HCT116 (cell line): ENCODE measurements around the gene SHISA7. TPM values are rescaled to one million over a fixed set of nuclear protein-coding genes. Genes with fewer than 3 reads are reported as not detected.

Experiments
- ATAC-seq: fragments of 200-7000 bp; cut with Tn5 transposase; 2 replicates; pipeline ENCODE4 v1.9.1; 2020; ENCODE audit warnings: mild to moderate bottlenecking, moderate library complexity
- BruUV-seq: library from RNA; stranded (reverse); fragments of 400-500 nt; replicated peaks from 2 replicates; lab custom pipeline; 2021; lab: Mats Ljungman, UMichigan
- CTCF ChIA-PET: fragments of 300-600 bp; sonication (Branson Sonifier 250); formaldehyde crosslinking; loops from one replicate; lab custom pipeline; 2021; ENCODE audit warnings: antibody characterized with exemption; lab: Charles Lee
- POLR2A ChIA-PET: fragments of 300-600, 350-600 bp; sonication (Branson Sonifier 250); formaldehyde crosslinking; loops from one replicate; lab custom pipeline; 2021; ENCODE audit warnings: antibody characterized with exemption; lab: Charles Lee
- RAD21 ChIA-PET, 2 experiments: fragments of 300-600 bp; sonication (Branson Sonifier 250); formaldehyde crosslinking; loops; one replicate each; lab custom pipeline; 2023; ENCODE audit warnings: low total read pairs in 2 of 2; ENCODE audit not compliant: uncharacterized antibody in 2 of 2, unreplicated experiment in 2 of 2, low non-redundant PET in 1 of 2; lab: Charles Lee
- DNase-seq: peaks from one replicate; pipeline ENCODE4 v3.0.0-alpha.2; 2010; ENCODE audit warnings: low read depth, low spot score
- H2AFZ ChIP-seq: fragments of 200-600 bp; shearing (Covaris generic), sonication (generic); 2 replicates; pipeline ENCODE4 v1.6.1; 2017; ENCODE audit warnings: low read depth, mixed run types, mixed read lengths, antibody characterized with exemption, low read length; ENCODE audit not compliant: poor library complexity, severe bottlenecking
- H3K27ac ChIP-seq: 2 replicates; pipeline ENCODE4 v1.5.1; 2012; ENCODE audit warnings: low read depth, low read length
- H3K27me3 ChIP-seq: fragments of 200-600 bp; sonication (generic); 2 replicates; pipeline ENCODE4 v1.6.1; 2016; ENCODE audit warnings: mixed run types, low read length, mixed read lengths; ENCODE audit not compliant: insufficient read depth
- H3K36me3 ChIP-seq, 2 experiments: fragments of 200-500 bp in 1 of 2; fragments of 200-600 bp in 1 of 2; sonication (Bioruptor generic) in 1 of 2; sonication (generic) in 1 of 2; 2 replicates each; pipeline versions ENCODE4 v1.5.1 to v1.6.1; 2014 to 2016; ENCODE audit warnings: low read length in 2 of 2, inconsistent platforms in 1 of 2, mixed read lengths in 1 of 2, mixed run types in 1 of 2; ENCODE audit not compliant: insufficient read depth in 2 of 2, control insufficient read depth in 1 of 2
- H3K4me1 ChIP-seq, 2 experiments: fragments of 200-600 bp in 1 of 2; sonication (generic) in 1 of 2; 2 replicates each; pipeline versions ENCODE4 v1.5.1 to v1.6.1; 2012 to 2017; ENCODE audit warnings: low read length in 2 of 2, inconsistent platforms in 1 of 2, mild to moderate bottlenecking in 1 of 2, mixed read lengths in 1 of 2, mixed run types in 1 of 2, moderate library complexity in 1 of 2; ENCODE audit not compliant: insufficient read depth in 2 of 2, control insufficient read depth in 1 of 2
- H3K4me2 ChIP-seq: fragments of 200-600 bp; sonication (generic); 2 replicates; pipeline ENCODE4 v1.6.1; 2017; ENCODE audit warnings: mixed run types, low read length, mixed read lengths
- H3K4me3 ChIP-seq, 2 experiments: fragments of 200-600 bp in 1 of 2; sonication (generic) in 1 of 2; replicated peaks in 1 of 2; 2 replicates each; pipeline ENCODE4 v1.5.1; 2011 to 2016; ENCODE audit warnings: low read length in 2 of 2, control low read depth in 1 of 2, low read depth in 1 of 2, mild to moderate bottlenecking in 1 of 2, mixed read lengths in 1 of 2, mixed run types in 1 of 2
- H3K79me2 ChIP-seq: fragments of 200-600 bp; sonication (generic); 2 replicates; pipeline ENCODE4 v1.6.1; 2017; ENCODE audit warnings: mild to moderate bottlenecking, mixed run types, low read length, moderate library complexity, mixed read lengths; ENCODE audit not compliant: insufficient read depth
- H3K9ac ChIP-seq: fragments of 200-600 bp; sonication (generic); 2 replicates; pipeline ENCODE4 v1.6.1; 2016; ENCODE audit warnings: low read length, mixed read lengths
- H3K9me2 ChIP-seq: fragments of 200-600 bp; sonication (generic), shearing (Covaris generic); 2 replicates; pipeline ENCODE4 v1.6.1; 2017; ENCODE audit warnings: mixed run types, mild to moderate bottlenecking, moderate library complexity; ENCODE audit not compliant: insufficient read depth
- H3K9me3 ChIP-seq, 2 experiments: fragments of 200-500 bp in 1 of 2; fragments of 200-600 bp in 1 of 2; sonication (Bioruptor generic) in 1 of 2; sonication (generic) in 1 of 2; 2 replicates each; pipeline ENCODE4 v1.6.1; 2014 to 2017; ENCODE audit warnings: low read length in 2 of 2, mixed read lengths in 2 of 2, inconsistent platforms in 1 of 2, low read depth in 1 of 2, mild to moderate bottlenecking in 1 of 2, mixed run types in 1 of 2, moderate library complexity in 1 of 2; ENCODE audit not compliant: control insufficient read depth in 1 of 2, insufficient read depth in 1 of 2
- H4K20me1 ChIP-seq: fragments of 200-600 bp; sonication (generic), shearing (Covaris generic); 2 replicates; pipeline ENCODE4 v1.6.1; 2017; ENCODE audit warnings: mixed run types, mild to moderate bottlenecking, moderate library complexity; ENCODE audit not compliant: insufficient read depth
- ATF3 ChIP-seq: IDR thresholded peaks from 2 replicates; pipeline ENCODE4 v1.6.1; 2012
- ELF1 ChIP-seq: IDR thresholded peaks from 2 replicates; pipeline ENCODE4 v1.6.1; 2012; ENCODE audit warnings: low read depth, borderline replicate concordance
- EZH2phosphoT487 ChIP-seq: fragments of 200-600 bp; IDR thresholded peaks from 2 replicates; pipeline ENCODE4 v1.6.1; 2018; ENCODE audit warnings: antibody characterized with exemption, borderline replicate concordance
- MAX ChIP-seq: IDR thresholded peaks from 2 replicates; pipeline ENCODE4 v1.6.1; 2012
- POLR2A ChIP-seq: IDR thresholded peaks from 2 replicates; pipeline ENCODE4 v1.7.0; 2011; ENCODE audit warnings: borderline replicate concordance; ENCODE audit not compliant: insufficient read depth, insufficient read length; ENCODE audit errors: extremely low read depth
- SIN3A ChIP-seq: IDR thresholded peaks from 2 replicates; pipeline ENCODE4 v1.6.1; 2012; ENCODE audit warnings: low read depth
- YY1 ChIP-seq: IDR thresholded peaks from 2 replicates; pipeline ENCODE4 v1.6.1; 2011; ENCODE audit warnings: low read length, low read depth, moderate library complexity, mild to moderate bottlenecking; ENCODE audit not compliant: insufficient replicate concordance; ENCODE audit errors: extremely low read depth
- ZBTB33 ChIP-seq: IDR thresholded peaks from 2 replicates; pipeline ENCODE4 v1.6.1; 2011; ENCODE audit warnings: mild to moderate bottlenecking, low read length, moderate library complexity; ENCODE audit not compliant: insufficient replicate concordance; ENCODE audit errors: extremely low read depth
- ZFX ChIP-seq: fragments of 450-650 bp; IDR thresholded peaks from 2 replicates; pipeline ENCODE4 v1.6.1; 2017
- intact Hi-C: fragments of 100-400 bp; cut with micrococcal nuclease; formaldehyde crosslinking; loops from 2 replicates; pipeline ENCODE4 v1.10.0; 2022
- total RNA-seq: library from RNA; stranded (reverse); gene quantifications from one replicate; pipeline ENCODE4 v1.2.1, GENCODE V29; 2021; ENCODE audit not compliant: unreplicated experiment

SHISA7 gene
- total RNA-seq, 1 experiment from 2014 or later, result not detected

DNA sequence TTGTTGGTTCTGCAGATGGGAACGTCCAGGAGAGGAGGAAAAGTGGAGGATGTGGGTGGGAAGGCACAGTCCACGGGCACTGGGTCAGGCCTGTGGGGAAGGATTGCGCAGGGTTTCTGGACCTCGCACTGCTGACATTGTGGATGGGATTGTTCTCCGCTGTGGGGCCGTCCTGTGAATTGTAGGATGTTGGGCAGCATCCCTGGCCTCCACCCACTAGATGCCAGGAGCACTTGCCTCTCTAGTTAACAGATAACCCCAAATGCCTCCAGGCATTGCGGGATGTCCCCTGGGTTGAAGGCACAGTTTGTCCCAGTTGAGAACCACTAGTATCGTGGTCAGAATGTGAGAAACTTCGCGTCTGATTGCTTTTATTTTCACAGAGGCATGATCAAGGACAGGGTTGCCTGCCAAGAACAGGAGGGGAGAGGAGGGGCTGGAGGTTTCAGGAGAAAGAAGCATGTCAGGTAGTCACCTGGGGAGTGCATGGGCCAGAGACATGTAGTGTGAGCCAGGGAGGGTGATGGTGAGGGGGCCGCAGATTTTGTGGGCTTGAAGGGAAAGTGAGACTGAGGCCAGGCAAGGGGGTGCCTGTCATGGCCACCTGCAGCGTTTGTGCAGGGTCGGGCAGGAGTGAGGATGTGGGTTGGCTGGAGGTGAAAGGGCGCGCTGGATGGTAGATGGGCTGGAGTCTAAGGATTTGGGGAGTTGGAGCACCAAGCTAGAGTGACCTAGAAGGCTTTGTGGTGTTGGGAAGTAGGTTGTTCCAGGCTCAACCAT lies 36.5 kb upstream of the SHISA7 start:
- no peak for TF ChIP-seq POLR2A
- TF ChIP-seq SIN3A, result no peak
- no peak for TF ChIP-seq ATF3
- TF ChIP-seq ZFX, result no peak
- TF ChIP-seq ELF1, result no peak
- no peak for TF ChIP-seq ZBTB33
- no peak for TF ChIP-seq EZH2phosphoT487
- no peak for TF ChIP-seq YY1
- no peak for TF ChIP-seq MAX
- H3K27ac ChIP-seq, result no peak overlapping the region
- H2AFZ ChIP-seq, result no peak overlapping the region
- no peaks in the 10 kb centered on the region for H3K36me3 ChIP-seq
- H3K9me2 ChIP-seq, result no peaks in the 10 kb centered on the region
- ChIA-PET CTCF (interaction anchor here (1.5 kb wide), 1 partner anchor 24 kb away, joined by 3 read pairs; no protein-coding TSS in a partner anchor), POLR2A (interaction anchor here (0.7 to 1.0 kb wide), 2 partner anchors 12 to 409 kb away, joined by 3 read pairs; no protein-coding TSS in a partner anchor), RAD21 (no interaction called here)
- intact Hi-C loops, result no loop called here
- DNase-seq, result no peak
- no peak overlapping the region for H3K4me2 ChIP-seq
- no peaks in the 10 kb centered on the region for H3K9me3 ChIP-seq
- H3K4me1 ChIP-seq, result peaks cover 25 to 35% of the 10 kb centered on the region in 2 experiments
- H3K27me3 ChIP-seq, result no peaks in the 10 kb centered on the region
- H3K4me3 ChIP-seq, result no peak overlapping the region
- no TSS peak for BruUV-seq
- ATAC-seq, result no peak
- H3K9ac ChIP-seq, result no peak overlapping the region
- H3K79me2 ChIP-seq, result peaks cover 19% of the 10 kb centered on the region
- H4K20me1 ChIP-seq, result no peaks in the 10 kb centered on the region
